Middle frontal gyrus (tissue), 1 donor: ENCODE measurements around the gene IL1A.
A peak's percentile ranks its signal among the peaks of the same experiment; 100 is the strongest.

ENCODE experiments used
- DNase-seq: peaks from one replicate; pipeline ENCODE4 v3.0.0-alpha.2; 2015; ENCODE audit warnings: low spot score; ENCODE audit errors: extremely low spot score

IL1A gene

DNA sequence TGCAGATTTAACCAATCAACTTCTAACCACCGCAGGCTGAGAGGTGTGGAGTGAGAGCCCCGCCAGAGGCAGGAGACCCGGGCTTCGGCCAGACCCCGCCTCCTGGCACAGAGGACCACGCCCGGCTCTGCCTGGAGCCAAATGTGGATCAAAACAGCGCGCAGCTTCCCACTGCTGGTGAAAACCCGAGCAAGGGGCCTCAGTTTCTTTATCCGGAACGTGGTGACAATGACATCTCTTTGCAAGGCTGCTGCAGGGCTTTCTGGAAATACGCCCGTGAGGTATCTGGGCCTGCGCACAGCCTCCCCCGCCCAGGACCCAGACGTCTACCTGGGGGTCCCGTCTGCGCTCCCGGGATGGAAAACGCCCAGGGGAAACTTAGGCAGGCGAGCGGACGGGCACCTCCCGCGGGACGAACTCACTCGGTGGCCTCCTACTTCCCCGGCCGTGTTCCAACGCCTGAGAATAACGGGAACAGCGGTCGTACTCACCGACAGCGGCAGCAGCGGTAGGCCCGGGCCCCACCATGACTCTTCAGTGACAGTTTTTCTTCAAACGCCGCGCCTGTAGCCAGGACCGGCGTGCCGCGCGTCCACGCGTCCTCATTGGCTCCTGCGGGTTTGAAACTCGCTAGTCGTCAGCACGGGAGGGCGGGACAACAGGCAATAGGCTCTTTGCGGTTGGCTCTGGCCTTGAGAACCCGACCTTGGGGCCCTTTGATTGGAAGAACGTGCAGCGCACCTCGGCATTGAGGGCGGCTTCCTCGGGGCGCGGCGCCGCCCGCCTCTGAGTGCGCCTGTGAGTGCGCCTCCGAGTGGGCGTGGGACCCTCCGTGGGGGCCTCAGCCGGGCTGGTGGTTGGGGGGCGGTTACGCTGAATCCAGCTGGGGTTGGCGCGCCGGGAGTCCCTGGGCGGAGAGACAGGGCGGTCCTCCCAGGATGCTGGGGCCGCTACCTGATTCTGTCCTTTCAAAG is 19.9 kb downstream of the IL1A start, which contains the start of gene CKAP2L:
TSS of gene CKAP2L (minus strand) at position 539 of the 974 bp plus-strand sequence. CDS start at position 528, 11 bp downstream.
- DNase-seq, result peak; percentile 91

DNA sequence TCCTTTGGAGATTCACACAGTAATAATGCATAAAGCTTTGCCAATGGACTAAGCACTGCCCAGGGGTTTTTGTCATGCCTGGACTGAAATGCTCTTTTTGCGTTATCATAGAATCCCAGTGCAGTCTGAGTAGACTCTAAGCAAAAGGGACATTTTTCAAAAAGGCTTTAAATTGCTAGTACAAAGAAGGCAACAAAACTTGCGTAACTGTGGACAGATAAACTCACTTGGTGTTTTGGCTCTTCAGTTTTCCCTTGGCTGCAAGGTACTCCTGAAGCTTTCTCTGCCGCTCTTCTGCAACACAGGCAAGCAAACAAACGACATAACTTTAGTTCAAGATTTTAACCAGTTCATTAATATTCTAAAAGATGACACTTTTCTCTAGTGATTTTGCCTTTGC is 22.0 kb downstream of the IL1A start:
- no peak for DNase-seq

DNA sequence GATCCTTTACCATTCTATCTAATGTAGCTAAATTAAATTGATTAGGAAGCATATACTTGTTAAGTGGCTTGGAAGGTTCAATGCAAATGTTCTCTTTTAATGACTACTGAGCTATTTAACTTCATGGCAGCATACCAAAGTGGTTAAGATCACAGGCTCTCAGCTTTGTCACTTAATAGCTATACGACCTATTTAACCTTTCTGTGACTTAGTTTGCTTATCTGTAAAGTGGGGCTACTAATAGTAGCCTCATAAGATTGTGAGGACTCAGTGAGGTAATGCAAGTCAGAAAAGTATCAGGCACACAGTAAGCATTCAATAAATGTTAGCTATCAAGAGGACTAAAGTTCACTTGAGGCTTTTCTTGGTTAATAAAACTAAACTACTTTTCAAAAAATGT is 24.1 kb downstream of the IL1A start:
- no peak for DNase-seq

DNA sequence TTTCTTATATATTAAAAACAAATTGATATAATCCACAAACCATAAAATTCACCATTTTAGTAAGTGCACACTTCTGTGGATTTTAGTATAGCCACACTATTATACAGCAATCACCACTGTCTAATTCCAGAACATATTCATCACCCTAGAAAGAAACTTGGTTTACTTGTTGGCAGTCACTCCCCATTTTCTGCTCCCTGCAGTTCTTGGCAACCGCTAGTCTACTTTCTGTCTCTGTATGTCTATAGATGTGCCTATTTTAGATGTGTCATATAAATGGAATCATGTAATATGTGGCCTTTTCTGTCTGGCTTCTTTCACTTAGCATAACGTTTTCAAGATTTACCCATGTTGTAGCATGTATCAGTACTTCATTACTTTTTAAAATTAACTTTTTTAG is 25.6 kb downstream of the IL1A start:
- no peak for DNase-seq

DNA sequence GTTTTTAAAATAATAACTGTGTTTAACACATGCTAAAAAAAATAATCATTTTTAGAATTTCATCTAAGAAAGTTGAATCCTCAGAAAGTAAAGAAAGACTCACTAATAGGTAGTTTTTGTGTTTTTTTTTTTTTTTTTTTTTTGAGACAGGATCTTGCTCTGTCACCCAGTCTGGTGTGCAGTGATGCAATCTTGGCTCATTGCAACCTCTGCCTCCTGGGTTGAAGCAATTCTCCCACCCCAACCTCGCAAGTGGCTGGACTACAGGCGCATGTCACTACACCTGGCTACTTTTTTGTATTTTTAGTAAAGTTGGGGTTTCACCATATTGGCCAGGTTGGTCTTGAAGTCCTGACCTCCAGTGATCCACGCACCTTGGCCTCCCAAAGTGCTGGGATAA is 27.0 kb downstream of the IL1A start:
- DNase-seq, result no peak

DNA sequence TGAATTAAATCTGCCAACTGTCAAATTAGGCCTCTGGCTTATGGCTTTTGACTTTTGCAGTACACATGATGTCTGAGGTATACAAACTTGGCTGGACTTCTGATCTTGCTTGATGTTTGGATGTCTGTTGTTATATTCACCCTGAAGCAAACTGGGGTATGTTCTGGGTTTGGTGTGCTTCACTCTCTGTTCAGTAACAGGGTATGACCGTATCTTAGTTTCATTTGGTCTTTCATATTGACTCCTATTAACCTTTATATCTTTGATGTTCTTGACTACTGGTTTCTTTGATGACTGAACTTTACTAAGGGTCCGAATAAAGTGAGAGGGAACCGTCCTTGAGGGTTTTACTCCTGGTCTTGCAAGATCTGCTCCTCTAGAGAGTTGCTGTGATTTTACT is 28.1 kb downstream of the IL1A start:
- no peak for DNase-seq

DNA sequence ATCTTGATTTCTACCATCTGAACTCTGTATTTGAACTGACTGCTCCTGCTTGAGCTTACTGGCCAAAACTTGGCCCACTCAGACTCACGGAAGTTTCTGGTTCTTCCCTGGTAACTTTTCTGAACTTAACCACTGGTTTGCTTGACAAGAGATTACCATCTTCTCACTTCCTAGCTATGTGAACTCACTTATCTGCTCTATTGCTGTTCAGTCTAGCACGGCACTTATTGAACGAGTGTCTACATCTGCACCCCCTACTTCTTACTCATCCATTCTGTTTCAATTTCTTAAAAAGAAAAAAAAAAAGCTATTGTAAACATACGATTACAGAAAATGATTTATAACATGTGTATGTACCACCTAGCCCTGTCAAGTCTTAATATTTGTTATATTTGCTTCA is 28.8 kb downstream of the IL1A start:
- DNase-seq, result no peak

DNA sequence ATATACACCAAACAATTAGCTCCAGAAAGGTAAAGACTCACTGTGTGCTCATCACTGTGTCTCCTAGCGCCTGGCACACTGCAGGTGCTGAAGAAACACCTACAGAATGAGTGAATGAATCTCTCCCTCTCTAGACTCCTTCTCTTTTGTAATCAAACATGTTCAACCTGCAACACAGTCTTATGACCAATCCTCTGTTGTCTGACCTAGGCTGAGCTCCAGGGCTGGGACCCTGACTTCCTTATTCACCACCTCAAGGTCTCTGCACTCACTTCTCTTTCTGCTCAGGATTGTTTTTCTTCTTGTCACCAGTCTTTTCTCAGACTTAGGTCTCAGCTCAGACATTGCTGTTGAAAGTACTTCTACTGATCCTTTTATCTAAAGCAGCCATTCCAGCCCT is 29.7 kb downstream of the IL1A start:
- no peak for DNase-seq

DNA sequence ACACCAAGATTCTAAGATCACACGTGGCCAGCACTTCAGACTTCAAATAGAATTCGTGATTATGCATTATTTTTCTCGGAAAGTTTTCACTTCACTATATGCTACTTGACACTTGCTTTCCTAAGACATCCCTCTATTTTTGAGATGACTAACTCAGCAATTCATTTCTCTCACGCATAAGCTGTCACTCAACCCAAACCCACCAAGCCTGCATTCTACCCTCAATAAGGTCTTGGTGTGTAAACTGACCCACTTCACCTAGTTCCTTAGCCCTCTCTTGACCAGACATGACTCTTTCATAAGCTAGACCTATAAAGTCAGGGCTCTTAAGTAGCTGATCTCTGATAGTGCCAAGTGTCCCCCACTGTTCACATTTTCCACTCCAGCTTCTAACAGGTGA is 31.6 kb downstream of the IL1A start:
- DNase-seq, result no peak

DNA sequence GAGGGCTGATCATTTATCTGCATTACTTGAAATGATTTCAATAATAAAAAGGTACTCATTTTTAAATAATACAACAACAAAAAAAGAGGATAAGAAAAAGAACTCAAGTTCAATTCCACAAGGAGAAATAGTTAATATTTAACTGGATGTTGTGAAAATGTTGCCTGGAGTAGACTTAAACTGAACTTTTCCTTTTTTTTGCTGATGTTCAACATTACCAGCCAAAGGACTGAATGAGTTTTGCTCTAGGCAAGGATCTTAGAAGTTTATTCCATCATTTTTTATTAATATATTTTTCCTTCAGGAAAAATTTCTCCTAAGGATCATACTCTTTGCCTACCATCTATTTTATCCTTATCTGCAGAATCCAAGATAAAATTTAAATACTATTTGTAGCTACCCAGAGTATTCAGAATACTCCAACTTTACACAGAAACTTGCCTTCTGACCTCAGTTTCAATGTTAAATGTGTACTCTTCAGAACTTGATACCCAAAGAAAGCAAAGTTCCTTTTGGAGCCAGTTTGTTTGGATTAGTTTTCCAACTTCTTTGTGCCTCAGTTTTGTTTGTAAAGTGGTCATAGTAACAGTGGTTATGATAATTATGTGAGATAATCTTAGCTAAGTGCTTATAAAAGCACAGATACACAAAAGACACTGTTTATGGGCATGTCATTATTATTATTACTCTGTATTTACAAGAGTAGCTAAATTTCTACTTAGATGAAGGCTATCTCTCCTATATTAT is 32.7 kb downstream of the IL1A start:
- no peak for DNase-seq

DNA sequence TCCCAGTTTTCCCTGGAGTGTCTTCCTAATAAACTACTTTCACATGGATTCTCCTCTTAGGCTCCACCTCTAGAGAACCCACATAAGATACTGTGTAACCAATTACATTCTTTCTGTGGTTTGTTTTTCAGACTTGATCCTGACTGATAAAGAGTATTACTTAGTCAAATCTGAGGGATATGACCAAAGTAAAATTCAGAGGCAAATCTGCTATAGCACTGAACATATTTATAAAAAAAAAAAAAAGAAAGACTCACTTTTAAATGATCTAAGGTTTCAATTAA is 33.8 kb downstream of the IL1A start:
- no peak for DNase-seq

DNA sequence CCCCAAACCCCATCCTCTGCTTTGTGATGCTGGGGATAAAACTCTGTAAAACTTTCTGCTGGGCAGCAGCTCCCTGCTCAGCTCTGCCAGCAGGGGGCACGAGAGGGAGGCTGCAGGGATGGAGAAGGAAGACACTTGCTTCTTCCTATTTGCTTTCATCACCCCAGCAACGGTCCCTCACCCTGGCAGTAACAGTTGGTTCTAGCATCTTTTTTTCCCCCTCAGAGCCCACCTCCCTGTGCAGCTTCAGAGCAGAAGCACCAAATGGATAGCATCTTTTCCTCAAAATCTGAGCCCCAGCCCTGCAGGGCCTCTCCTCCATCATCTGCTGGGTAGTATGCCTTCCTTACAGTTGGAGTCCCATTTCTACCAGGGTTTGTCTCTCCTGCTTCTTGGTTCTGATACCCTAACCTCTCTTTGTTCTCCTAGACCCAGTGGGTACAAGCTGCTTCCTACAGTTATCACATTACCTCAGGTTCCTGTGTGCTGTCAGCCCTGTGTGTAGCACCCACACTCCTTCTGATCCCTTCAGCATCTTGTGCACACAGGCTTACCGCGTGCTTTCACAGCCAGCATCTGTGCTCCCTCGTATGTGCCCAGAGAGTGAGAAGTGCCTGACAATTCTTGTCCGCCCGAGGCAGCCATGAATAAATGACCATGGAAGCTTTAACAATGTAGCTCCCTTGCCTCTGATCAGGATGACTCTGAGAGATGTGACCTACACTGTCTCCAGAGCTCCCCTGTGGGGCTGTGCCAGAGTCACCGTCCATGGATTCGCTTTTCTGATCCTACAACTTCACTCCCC is 34.3 kb downstream of the IL1A start:
- DNase-seq, result peak; percentile 33

DNA sequence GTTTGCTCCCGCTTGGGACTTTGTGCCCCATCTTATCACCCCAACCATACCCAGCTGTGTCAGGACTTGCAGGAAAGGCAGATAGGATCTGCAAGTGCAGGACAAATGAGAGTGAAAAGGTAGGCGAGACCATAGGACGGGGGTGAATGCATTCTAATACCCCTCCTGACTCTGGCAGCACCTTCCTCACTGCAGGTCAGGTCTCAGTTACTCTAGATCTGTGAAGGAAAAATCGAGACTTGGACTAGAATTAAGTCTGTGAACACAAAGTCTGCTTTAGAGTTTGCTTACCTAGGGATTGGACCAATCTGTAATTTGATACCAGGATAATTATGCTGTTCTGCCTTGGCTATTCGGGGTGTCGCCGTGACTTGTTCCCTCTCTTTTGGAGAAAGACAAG is 43.8 kb downstream of the IL1A start:
- no peak for DNase-seq

DNA sequence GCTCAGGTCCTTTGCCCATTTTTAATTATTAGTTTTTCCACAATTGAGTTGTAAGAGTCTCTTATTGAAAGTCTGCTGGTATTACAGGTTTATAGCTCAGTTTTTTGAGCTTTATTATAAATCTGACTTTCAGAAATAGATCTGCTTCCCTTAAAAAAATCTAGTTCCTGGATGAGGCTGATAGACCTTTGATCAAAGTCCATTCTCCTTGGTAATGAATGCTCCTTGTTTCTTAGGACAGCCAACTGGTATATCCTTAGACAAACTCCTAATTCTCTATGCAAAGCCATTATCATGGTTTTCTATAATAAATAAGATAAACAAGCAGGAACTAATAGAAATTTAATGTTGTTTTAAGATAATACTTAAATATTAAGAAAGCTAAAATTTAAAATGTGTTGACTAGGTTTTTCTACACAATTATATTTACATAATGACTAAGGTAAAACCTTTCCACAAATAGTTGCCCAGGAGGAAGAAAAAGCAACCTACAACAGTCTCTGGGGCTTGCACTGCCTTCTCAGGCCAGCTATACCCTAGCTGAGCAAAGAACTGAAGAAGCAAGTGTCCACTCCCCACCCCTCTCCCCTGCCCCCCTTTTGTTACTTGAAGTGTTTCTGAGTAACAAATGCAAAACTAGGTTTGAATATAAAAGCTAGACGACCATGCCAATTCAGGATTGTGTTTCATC is 46.6 kb downstream of the IL1A start:
- no peak for DNase-seq

DNA sequence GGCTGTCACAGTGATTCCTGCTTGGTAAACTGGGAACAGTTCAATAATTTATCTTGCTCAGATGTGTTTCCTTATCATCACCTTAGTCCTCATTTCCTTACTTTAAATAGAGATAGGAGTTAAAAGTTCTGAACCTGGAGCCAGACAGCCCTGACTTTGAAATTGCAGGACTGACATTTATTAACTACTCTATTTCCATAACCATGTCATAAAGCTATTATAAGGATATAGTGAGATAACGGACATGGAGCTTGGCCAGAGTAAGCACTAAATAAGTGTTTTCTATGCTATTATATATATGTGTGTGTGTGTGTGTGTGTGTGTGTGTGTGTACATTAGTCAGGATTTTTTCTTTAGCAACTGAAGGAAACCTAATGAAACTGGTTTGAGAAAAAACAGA is 50.4 kb downstream of the IL1A start:
- DNase-seq, result no peak

DNA sequence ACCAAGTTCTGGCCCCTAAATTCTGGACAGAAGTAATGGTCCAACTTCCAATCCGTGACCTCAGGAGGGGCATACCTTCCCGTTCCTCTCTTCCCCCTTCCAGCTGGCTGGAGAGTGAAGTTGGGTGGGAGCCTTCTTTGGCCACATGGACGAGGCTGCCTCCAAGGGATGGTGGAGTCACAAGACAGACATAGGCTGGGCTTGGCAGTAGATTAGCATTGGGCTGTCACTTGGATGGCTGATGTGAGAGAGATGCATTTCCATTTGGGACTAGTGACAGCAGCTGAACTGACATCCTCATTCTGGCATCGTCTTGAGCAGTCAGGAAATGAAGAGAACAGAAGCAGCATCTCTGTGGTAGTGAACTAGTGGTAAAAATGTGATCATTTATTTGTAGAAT is 50.8 kb downstream of the IL1A start:
- DNase-seq, result no peak

DNA sequence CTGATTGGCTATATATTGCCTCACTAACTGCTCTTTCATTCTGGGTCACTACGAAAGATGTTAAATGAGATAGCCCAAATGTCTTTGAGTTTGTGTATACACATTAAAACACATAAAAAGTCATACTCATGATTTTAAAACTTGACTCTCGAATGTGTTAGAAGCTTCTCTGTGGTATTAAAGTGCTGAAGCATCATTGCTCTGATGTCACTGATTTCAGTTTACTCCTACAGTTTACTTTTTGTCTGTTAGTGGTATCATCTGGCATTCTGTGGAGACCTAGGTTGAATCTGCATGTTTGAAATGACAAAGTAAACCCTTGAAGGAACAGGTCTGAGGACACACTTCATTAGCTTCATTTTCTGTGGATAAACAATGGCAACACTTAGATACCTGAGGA is 52.8 kb downstream of the IL1A start:
- DNase-seq, result no peak

DNA sequence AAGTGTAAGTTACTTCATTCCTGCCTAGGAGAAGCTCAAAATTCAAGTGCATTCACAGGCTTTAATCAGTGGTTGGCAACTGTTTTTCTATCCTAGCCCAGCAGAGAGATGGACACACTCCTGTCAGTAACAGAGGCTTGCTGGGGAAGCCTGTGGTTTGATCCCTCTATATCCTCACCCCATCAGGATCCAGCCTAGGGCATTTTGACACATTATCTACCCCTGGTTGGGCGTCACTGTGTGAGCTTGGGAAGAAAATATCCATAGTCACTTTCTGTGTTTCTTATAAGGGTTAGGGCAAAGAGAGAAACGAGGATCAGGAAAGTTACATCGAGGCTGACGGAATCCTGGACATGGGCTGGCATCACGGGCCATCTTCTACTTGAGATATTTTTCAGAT is 53.5 kb downstream of the IL1A start:
- no peak for DNase-seq

DNA sequence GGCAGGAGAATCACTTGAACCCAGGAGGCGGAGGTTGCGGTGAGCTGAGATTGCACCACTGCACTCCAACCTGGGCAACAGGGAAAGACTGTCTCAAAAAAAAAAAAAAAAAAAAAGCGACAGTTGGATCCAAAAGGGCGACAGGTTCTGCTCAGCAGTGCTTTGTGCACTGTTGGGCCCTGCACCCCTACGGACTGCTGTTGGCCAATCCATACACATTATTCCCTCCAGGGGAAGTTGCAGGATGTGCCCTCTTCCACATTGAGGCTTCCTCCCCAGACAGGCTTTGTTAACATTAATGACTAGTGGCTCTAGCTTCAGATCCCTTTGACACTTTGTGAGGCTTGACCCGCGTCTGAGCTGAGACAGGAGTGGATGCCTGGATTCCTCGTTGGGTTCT is 54.1 kb downstream of the IL1A start:
- DNase-seq, result no peak

DNA sequence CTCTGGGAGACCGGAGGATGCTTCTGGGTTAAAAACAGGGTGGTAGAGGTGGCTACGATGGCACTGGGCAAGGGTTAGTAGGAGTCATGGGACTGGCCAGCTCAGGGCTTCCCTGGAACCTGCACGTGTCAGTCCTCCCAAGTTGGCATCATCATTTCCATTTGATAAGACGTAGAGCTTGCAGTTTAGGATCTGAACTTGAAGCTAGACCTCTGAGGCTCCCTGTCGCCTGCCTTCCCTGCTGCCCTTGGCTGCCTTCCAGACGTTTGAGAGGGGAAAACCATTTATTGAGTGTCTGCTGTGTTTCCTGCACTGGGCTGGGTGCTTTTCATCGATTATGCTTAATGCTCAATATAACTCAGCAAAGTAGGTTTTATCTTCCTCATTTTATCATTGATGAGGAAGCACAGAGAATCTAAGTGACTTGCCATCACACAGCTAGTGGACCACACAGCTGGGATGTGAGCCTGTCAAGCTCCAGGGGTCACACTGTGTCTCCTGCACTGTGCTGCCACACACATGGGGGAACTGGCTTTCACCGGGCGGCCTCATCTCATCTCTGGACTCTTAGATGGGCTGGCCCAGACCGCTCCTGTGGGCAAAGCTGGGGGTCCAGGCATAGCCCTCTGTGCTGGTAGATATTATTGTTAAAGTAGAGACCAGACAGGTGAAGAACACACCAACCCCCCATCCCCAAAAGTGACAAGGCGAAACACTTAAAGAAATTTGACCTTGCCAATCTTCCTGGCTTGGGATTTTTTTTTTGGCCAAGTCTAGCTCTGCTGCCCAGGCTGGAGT is 55.7 kb downstream of the IL1A start:
- no peak for DNase-seq

DNA sequence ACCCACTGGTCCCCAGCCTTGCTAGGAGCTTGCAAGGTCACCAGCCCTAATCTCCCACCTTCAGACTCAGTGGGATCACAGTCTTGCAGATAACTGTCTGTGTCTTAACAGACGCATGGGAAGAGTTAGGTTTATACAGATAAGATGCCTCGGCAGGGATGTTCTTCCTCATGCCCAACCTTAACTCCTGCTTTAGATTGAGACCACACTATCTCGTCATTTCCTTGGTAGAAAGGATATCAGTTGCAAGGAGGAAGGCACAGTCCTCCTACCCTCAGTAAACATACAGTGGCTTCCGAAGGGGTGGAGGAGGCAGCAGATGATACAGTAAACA is 56.3 kb downstream of the IL1A start:
- DNase-seq, result no peak
